ENCODE data around the gene PPP1R12A.
A peak's percentile ranks its signal among the peaks of the same experiment; 100 is the strongest.
"Not testable (repeated sequence)": the region's sequence is repeated elsewhere in the genome, so short reads cannot be mapped to it uniquely, and the experiment has no call there.

The PPP1R12A gene

DNA sequence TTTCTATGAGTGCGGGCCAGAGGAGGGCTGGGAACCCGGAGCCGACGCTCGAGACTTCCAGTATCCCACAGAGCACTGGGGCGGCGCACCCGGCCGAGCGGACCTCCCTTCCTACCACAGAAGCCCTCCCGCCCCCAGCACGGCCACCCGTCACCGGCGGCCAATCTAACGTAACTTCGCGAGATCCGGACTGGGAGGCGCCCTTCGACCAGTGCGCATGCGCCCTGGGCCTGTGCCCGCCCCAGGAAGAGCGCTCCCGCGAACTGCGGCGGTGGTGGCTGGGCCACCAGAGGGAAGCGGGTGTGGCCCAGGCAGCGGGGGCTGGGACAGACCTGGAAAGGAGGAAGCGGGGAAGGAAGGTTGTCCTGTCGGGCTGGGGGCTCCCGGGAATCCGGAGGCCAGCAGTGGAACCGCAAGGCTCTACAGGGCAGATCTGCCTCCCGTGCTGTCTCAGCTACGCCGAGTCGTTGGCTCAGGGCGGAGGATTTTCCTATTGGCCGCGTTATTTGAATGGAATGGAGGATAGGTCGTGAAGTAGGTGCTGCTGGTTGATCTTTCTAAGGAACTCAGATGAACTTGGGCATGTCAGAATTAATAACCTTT lies at the start of gene PPP1R12A:
TSS of gene PPP1R12A (minus strand) at position 77 of the 603 bp plus-strand sequence. CDS start 166 bp downstream, outside the sequence.
- peak; percentile 99 for DNase-seq

DNA sequence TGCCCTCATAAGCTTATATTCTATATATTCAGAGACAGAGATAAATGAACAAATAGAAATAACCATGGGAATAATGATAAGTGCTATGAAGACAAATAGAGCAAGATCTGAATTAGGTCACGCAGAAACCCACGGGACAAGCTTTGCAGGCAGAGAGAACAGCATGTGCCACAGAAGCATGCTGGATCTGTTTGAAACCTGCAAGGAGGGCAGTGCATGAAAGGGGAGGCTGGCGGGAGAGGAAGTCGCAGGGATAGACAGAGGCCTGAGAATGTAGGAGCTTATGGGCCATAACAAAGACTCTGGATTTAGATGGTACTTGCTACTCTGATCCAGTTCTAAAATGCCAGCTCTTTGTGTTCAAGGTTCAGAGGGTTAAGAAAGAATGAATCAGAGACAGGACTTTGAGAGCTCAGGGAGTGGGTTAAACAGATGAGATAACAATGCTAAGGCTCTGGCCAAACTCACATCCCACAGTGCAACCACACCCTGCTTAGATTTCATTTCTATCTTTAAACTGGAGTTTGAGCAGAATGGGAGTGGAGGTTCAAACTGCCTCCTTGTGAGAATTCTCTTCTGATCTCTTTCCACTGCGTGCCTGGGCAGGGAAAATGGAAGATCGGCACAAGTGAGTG lies 49.2 kb upstream of the PPP1R12A start:
- DNase-seq: peak; percentile 99

DNA sequence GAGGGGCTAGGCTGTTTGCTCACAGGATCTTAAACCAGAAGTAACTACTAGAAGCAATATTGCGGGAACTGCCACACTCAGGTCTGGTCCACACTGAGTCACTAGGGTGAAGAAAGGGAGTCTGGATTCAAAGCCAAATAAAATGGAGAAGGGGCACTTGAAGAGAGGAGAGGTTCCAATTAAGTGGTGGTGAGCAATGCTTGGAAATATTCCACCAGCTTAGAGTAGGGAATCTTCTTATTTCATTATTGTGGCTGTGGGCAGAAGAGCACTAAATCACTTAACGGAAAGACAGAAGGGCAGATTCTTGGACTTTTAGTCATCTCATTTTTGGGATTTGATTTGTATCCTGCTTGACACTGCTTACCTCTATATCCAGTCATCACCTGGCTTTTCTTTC lies 48.6 kb upstream of the PPP1R12A start:
- DNase-seq: peak; percentile 97

DNA sequence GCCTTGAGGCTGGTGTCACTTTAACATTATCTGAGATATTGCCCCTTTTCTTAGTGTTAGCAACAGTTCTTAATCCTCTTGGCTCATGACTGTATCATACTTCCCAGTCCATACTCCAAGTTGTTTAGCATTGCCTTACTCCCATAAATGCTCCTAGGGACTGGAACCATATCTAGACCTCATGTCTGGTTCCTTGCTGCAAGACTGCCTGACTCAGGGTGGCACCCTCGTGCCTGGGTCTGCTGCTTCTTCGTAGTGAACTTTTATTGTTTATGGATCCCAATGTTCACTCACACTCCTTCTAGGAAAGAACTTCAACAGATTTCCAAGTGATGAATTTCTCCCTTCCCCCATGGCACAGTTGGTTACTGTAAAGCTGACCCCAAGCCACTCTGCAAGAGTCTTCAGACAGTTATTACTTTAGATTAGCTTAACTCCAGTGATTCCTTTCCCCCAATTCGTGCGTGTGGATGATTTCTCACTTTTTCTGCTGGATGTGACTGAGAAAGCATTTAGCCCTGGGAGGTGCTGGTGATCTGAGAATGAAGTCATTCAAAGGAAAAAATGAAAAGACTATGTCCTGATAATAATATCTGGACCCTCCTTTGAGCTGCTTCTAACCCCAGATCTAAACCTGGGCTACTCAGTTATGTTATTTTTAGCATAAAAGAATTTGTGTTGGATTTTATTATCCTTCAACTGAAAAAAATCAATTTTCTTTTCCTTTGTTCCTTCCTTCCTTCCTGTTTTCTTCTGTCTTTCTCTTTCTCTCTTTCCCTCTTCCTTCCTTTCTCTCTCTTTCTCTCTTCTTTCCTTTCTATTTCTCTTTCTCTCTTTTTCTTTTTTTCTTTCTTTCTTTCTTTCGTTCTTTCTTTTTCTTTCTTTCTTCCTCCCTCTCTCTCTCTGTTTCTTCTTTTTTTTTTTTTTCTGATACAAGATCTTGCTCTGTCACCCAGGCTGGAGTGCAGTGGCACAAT lies 47.5 kb upstream of the PPP1R12A start:
- no peak for DNase-seq

DNA sequence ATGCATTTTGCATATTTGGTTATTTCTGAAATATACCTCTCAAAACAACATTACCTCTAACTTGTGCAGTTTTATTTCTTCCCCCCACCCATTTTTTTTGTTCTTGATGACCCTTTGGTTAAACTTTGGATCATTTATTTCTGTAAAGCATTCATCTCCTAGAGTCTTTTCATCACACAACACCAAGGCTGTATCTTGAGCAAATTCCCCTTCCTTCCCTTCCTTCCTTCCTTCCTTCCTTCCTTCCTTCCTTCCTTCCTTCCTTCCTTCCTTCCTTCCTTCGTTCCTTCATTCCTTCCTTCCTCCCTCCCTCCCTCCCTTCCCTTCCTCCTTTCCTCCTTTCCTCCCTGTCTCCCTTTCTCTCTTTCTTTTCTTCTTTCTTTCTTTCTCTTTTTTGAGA lies 43.8 kb upstream of the PPP1R12A start:
- no peak for DNase-seq

DNA sequence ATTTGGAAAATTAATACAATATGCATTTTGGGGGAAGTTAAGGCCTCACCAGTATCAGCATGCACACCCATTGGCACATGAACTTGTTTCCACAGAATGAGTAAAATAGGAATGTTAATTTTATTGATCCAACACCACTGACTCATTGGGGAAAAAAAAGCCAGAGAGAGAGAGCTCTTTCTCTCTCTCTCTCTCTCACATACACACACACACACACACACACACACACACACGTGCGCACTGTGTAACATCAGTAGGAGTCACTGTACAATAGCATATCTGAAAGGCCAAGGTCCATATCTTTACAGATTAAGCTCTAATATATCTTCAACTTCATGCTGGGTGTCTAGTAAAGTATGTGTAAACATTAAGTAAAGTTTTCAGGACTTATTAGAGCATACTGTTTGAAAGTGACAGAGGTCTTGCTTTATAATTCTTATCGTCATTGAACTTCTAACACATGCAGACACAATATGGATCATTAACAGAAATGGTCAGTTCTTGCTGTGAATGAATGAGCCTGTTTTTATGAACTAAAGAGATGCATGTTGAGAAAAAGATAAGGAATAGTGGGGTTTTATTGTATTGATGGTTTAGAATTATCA lies 43.1 kb upstream of the PPP1R12A start:
- DNase-seq: not testable (repeated sequence)

DNA sequence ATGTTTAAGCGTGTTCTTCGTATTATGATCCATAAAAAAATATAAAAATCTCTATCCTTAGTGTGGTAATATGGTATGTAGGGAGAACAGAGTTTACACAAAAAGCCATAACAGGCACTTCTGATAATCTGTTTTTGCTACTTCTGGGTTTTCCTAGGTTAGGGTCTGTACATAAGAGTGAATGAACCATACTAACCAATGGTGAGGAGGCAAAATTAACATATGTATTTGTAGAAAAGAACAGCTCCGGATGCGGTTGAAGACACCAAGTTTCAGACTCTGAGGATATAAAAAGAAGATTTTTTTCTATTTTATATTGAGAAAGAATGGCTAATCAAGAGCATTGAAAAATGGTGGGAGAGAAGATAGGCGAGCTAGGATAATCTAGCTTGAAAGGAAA lies 40.2 kb upstream of the PPP1R12A start:
- no peak for DNase-seq

DNA sequence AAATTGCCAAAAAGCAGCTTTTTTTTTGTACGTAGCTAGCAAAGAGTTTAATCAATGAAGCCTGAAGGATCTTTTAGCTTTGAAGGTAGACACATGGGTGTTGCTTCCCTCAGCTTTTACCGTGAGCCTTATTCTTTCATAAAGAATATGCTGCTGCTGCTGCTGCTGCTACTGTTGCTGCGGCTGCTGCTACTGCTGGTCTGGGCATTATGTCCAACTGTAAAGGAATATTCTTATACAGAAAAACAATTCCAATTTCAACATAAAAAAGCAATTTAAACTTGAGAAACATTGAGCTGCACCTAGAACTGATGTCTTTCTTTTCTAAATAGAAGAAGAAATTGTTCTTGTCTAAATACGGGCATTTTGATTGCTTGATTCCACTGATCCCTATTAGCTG lies 38.9 kb upstream of the PPP1R12A start:
- no peak for DNase-seq

DNA sequence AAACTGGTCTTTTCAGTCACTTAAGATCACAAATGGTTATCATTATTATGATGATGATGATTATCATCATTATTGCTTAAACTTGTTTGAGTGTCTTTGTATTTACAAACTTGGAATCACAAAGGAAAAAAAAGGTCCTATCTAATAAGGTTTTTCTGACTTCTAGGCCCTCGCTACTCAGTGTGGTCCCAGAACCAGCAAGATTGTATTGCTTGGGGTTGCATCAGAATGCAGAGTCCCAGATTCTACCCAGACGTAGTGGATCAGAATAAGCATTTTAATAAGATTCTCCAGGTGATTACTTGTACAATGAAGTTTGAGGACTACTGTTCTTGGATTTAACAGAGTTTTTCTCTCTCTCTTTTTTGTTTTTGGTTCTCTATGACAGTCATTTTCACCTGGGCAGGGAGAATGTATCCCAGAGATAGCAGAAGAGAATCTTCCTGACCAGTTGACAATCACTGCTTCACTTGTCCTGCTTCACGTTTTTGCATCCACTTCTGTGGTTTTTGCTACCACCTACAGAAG lies 29.3 kb upstream of the PPP1R12A start:
- no peak for DNase-seq

DNA sequence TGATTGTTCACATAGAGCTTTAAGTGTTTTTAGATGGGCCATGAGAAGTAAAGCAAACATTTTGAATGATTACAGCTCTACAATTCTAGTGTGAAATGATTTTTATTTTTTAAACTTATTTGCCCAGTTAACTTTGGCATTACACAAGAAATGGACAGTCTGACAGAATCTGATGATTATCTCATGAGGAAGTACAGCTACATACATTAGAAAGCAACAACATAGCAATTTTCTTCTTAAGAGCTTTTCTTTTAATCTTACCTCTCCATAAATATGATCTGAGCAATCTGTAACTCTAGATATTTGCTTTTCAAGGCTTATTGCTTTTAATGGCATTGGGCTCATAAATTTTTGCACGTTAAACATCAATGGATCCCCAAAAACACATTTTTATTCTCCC lies 26.5 kb upstream of the PPP1R12A start:
- DNase-seq: no peak

DNA sequence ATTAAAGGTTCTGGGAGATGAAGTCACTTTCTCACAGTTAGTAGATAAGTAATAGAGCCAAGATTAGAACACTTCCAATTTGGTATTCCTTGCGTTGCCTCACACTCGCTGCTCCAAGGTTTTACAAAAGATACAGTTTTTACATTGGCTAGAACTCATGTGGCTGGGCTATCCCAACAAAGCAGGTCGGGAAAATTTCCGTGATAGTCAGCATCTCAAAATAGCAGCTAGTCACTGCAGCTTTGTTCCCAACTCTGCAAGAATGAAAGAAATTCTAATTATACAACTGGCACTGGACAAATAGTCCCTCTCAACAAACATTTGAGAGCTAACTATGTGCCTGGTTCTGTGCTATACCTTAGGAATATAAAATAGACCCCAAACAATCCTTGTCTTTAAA lies 24.6 kb upstream of the PPP1R12A start:
- no peak for DNase-seq

DNA sequence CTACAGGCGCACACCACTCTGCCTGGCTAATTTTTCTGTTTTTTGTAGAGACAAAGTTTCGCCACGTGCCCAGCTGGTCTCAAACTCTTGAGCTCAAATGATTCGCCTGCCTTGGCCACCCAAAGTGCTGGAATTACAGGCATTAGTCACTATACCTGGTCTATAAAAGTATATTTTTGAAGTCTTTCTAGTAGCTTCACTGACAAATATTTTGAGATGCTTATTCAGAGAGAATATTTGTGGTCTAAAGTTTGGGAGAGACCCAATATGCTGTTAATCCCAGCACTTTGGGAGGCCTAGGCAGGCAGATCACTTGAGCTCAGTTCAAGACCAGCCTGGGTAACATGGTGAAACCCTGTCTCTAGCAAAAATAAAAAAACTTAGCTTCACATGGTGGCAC lies 22.0 kb upstream of the PPP1R12A start:
- DNase-seq: no peak

DNA sequence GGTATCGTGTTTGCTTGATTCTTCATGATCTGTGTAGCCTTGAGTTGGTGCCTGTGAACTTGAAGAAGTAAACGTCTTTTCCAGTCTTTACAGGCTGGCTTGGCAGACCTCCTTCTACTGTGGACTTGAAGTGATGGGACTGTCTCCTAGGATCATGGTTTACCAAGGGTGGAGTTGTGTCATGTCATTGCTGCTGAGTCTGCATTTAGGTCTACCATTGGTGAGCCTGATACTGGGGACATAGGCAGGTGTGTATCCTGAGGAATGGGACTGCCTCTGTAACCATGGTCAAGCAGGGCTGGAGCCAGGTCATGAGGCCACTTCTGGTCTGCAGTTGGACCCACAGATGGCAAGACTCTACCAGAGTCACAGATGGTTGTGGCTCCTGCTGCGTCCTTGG lies 20.7 kb upstream of the PPP1R12A start:
- DNase-seq: no peak

DNA sequence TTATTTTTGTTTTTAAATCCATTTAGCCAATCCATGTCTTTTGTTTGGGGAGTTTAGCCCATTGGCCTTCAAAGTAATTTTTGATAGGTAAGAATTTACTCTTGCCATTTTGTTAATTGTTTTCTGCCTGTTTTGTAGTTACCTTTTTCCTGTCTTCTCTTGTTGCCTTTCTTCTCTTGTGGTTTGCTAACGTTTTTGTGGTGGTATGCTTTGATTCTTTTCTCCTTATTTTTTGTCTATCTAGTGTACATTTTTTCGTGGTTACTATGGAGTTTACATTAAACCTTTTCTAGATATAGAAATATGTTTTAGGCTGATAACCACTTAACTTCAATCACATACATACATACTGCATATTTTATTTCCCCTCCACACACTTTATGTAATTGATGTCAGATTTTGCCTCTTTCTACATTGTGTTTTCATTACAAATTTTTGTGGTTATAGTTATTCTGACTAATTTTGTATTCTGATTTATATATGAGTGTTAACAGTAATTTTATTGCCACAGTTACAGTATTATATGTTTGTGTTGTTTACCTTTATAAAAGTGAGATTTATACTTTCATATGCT lies 19.2 kb upstream of the PPP1R12A start:
- no peak for DNase-seq

DNA sequence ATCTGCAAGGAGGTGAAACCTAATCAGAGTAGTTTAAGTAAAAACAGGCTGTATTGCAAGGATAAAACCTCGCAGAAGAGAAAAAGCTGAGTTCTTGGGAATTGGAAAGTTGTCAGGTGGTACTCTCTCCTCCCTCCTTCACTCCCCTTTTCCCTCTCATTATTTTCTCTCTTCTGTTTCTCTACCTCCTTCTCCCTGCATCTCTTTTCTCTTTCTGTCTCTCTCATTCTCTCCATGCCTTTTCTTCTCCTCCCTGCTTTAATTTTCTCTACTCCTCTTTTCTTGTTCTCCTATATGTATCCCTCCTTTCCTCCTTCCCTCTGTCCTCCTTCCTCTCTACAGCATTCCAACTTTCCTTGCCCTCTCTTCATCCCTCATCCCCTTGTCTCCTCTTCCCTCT lies 14.2 kb upstream of the PPP1R12A start:
- no peak for DNase-seq

DNA sequence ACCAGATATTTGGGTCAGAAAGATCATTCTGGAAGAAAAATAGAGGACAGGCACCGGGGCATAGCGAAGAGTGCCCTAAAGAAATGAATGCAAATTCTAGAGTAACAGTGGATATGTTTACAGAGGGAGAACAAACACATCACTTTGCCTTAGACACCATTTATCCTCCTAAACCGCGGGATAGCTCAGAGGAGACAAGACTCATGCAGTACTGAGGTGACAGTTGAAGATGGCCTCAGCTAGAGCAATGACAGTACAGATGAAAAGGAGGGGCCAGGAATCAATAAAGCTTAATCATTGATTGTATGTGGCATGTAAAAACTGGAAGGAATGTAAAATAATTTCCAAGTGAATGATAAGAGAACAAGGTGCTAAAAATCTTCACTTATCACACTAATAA lies 10.5 kb upstream of the PPP1R12A start:
- DNase-seq: no peak

DNA sequence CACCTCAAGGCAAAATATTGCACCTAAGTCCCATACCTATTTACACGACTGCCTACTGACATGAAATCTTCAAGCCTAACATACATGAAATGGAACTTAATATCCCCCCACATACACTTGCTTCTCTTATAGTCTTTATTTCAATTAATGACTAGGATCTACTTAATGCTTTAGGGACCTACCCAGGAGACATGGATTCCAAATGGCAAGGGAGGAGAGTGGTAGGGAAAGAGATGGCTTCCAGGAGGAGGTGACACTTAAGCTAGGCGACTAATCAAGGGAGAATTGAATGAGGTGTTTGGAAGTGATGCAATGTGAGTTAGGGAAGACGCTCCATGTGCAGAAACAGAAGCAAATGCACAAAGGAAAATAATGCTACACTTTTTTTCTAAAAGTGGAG lies 9.7 kb upstream of the PPP1R12A start:
- no peak for DNase-seq

DNA sequence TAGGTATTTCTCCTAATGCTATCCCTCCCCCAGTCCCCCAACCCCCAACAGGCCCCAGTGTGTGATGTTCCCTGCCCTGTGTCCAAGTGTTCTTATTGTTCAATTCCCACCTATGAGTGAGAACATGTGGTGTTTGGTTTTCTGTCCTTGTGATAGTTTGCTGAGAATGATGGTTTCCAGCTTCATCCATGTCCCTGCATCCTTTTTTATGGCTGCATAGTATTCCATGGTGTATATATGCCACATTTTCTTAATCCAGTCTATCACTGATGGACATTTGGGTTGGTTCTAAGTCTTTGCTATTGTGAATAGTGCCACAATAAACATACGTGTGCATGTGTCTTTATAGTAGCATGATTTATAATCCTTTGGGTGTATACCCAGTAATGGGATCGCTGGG lies 7.9 kb upstream of the PPP1R12A start:
- not testable (repeated sequence) for DNase-seq

DNA sequence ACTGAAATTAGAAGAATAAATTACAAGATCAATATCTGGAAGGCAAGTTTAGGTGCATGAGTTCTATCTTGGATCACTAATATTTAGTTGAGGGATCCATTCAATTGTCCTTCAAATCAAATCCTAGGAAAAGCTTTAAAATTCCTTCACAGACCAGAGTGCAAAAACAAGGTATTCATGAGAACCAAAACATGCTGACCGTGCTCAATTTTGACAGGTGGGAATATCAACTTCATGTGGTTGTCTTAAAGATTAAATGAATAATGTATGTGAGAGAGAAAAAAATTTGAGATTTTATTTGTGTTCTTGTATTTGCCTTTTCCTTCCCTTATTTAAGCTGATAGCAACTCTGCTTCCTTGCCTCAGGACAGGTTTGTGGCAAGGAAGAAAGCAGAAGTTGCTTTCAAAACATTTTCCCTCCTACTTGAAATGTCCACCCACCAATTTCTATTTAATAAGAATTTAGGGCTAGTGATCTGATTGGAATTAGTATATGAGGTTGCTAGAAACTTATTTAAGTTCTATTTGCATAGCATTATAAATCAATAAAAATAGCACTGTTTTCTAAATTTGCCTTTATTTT lies 4.9 kb upstream of the PPP1R12A start:
- no peak for DNase-seq

DNA sequence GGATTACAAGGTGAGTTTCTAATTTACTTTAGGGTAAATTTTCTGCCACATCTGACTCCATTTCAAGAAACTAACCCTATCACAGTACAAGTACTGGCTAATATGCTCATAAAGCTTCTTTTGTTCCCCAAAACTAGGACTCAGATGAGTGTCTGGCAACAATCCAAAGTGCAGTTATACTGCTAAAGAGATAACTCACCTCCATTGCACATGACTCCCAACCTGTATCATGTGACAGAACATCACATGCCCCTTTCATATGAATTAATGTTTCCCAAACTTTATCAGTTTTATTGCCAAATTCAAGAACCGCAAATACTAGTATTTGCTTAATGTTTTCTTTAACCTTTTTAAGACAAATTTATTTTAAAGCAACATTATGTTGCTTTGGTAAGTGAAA lies 3.9 kb upstream of the PPP1R12A start:
- DNase-seq: no peak

DNA sequence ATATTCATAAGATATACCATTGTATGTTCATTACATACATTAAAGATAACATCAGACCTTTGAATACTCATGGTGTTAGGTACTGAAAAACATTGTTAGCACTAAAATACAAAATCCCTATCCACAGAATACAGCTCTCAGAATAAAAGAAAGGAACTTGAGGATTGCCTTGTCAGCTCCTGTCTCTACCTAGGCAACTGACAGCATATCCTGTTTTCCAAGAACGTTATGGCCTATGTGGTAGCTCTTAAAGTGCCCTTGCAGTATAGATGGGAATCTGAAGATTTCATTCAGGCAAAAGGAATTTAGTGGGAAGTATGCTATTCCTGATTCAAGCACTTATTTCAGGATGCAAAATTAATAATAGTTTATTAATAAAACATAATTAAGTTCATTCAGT lies 1.8 kb upstream of the PPP1R12A start:
- DNase-seq: peak; percentile 15

DNA sequence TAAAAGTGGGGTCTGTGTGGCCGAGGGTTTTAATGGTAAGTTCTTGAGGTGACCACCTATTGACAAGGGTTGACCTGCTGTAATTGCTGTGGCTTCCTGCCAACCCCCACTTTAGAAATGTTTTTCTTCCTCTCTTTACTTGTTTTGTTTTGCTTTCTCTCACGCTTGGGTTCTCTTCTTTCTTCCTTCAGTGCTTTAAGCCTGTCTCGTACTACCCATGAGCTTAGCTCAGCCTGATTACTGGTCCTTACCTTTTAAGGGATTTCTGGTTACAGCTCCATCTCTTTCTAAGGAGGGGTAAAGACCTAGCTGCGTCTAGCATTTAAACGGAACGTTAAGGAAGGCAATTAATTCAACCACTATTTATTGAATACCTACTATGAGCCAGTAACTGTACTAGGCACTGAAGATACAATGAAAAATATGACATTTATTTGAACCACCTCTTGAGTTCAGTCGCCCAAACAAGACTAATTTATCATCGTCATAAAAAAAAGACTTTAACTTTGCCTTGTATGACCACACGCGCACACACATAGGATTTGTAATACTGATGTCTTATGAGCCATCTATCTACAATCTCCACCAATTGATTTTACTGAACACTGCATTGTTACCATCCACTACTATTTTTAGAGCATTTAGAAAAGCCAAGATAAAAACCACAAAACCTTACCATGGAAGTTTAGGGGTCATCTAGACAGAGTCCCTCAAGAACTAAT lies 888 bp upstream of the PPP1R12A start:
- no peak for DNase-seq

All from NCI-H226 (cell line).